ENCODE data around the gene FHOD3.
"Not testable (repeated sequence)": the region's sequence is repeated elsewhere in the genome, so short reads cannot be mapped to it uniquely, and the experiment has no call there.

Gene FHOD3

DNA sequence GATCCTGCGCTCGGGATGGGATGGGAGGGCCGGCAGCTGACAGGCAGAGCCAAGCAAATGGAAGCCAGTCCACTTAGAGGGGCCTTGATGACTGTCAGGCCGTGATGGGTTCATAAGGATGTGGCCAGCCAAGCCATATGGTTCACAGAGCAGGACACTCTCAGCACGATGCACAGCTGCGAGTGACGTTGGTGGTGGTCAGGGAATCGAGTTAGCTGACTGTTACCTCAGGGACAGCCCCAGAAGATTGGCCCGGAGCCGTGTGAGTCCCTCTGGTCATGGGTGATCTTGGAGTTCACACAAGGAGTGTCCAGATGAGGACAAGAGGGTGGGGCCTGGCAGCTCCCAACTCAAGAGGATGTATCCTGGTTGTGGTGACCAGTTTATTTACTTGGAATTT, 461.1 kb downstream of the FHOD3 start:
- DNase-seq = no peak

DNA sequence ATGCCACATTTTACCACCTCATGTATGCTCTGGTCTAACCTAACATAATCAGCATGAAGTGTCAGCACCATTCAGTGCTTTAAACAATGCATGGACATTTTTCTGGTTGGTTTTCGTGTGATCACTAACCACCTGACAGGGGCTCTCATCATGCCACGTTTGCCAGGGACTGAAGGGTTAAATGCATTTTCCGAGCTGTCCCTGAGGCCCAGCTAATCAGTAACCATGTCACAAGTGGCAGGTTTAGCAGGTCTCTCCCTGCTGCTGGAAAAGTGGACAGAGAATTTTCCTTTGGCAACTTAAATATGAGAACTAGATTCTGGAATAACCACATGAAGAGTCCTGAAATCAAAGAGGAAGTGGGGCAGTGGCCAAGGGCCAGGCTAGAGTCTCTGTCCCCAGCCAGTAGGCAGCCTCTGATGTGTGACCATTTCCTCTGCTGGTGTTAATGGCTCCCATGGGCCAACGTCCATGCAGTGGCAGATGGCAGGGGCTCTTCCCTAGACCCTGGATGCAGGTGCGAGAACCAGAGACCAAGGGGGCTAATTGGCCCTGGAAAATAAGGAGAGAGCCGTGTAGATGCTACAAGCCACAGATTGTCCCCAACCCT, 461.8 kb downstream of the FHOD3 start:
- no peak for DNase-seq

DNA sequence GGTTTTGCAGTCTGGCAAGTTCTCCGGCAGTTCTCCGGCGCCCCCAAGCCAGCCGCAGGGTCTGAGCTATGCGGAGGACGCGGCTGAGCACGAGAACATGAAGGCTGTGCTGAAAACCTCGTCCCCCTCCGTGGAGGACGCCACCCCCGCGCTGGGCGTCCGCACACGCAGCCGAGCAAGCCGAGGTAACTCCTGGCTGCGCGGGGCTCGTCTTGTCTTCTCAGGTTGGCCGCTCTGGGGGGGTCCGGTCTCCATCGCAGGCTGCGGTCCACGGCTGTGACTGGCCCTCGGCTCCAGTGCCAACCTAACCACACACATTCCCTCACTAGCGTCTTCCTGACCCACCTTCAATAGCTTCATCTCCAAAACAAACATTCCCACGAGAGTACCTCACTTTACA, 463.1 kb downstream of the FHOD3 start:
- no peak for DNase-seq

DNA sequence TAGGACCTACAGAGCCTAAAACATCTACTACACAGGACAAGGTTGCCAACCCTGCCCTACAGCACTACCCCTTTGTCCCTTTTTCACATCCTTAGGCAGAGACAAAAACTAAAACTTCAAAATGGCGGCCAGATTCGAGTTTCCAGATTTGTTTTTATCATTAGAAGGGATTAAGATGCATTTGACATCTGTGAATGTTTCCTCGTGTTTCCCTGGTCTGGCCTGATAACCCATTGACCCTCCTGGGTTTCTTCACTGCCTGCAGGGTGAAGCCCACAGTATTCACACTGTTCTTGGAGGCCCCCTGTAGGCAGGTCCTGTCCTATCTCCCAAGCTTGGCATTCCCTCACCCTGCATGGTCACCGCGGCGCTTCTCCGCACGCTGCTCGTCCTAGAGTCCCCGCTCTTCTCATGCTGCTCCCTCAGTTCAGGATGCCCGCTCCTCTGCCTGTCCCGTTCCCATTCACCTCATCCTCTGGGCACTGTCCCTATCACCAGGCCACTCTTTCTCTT, 463.7 kb downstream of the FHOD3 start:
- DNase-seq = no peak

GRCh38 chr18:36762074-36762473, 464.6 kb downstream of the FHOD3 start:
- DNase-seq = no peak

DNA sequence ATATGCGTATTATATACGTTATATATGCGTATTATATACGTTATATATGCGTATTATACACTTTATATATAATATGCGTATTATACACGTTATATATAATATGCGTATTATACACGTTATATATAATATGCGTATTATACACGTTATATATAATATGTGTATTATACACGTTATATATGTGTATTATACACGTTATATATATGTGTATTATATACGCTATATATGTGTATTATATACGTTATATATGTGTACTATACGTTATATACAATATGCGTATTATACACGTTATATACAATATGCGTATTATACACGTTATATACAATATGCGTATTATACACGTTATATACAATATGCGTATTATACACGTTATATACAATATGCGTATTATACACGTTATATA, 465.5 kb downstream of the FHOD3 start:
- DNase-seq = not testable (repeated sequence)

DNA sequence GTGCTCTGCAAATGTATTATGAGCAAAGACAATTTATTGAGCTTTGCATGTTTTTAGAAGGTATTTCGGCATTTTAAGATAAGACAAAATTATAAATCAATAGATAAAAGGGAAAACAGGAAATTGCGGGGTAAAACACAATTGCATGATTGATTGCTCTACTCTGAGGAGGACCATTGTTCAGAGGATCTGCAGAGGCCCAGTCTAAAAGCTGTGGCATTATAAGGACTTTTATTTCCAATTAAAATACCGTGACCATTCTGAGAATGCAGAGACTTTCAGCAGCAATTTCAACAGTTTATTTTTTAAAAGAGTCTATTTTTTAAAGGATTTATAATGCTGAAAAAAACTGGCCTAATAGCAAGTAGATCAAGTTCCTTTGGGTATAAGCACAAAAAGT, 469.3 kb downstream of the FHOD3 start:
- no peak for DNase-seq

- DNase-seq = no peak
Measured at GRCh38 chr18:36769172-36769571, 471.7 kb downstream of the FHOD3 start.

- no peak for DNase-seq
Measured at GRCh38 chr18:36769611-36770314, 472.2 kb downstream of the FHOD3 start.

- DNase-seq = no peak
Measured at GRCh38 chr18:36770315-36770946, 472.9 kb downstream of the FHOD3 start.

GRCh38 chr18:36771245-36771644, 473.7 kb downstream of the FHOD3 start:
- no peak for DNase-seq

DNA sequence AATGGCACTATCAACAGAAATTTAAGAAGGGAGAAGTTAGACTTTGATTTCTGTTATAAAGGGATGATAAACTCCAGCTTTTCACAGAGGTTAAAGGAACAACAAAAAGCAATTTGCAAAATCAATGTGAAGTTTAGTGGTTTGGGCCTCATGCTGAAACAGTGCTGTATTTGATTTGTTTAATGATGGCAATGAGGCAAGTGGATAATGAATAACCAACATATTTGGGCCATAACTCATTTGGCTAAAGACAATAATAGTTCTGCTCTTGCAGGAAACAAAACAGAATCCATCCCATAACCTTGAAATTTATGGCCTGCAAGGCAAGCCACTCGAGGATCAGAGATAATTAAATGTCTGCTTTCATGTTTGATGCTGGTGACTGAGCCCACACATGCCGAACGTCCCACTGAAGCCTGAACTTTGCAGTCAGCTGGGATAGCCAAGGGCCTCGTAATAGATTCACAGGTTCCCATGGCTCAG, 474.8 kb downstream of the FHOD3 start:
- DNase-seq = peak; percentile 56

DNA sequence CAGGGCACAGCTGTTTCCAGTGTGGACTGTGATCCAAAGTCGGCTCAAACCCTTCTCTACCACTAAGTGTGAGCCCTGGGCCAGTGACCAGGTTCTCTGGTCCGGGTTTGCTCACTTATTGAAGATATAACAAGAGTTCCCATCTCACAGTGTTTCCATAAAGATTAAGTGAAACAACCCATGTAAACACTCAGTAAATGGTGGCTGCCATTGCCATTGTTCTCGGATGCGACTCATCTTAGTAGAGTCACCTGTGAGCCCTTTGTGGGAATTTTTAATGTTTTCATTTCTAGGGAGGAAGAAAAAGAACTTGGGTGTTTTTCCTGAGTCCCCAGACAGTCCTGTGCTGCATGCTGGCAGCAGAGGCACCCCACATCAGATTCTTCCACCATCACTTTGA, 477.9 kb downstream of the FHOD3 start:
- no peak for DNase-seq

- no peak for DNase-seq
Measured at GRCh38 chr18:36776650-36777049, 479.1 kb downstream of the FHOD3 start.

GRCh38 chr18:36777566-36777965, 480.1 kb downstream of the FHOD3 start:
- no peak for DNase-seq

DNA sequence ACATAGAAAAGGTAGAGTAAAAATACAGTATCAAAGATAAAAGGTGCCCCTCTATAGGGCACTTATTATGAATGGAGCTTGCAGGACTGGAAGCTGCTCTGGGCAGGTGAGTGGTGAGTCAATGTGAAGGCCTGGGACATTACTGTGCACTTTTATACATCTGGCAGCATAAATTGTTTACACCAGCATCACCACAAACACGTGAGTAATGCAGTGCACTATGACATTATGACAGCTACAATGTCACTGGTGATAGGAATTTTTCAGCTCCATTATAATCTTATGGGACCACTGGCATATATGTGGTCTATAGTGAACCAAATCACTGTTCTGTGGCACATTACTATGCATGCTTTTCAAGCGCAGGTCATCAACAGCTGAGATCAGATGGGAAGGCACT, 483.2 kb downstream of the FHOD3 start:
- no peak for DNase-seq

DNA sequence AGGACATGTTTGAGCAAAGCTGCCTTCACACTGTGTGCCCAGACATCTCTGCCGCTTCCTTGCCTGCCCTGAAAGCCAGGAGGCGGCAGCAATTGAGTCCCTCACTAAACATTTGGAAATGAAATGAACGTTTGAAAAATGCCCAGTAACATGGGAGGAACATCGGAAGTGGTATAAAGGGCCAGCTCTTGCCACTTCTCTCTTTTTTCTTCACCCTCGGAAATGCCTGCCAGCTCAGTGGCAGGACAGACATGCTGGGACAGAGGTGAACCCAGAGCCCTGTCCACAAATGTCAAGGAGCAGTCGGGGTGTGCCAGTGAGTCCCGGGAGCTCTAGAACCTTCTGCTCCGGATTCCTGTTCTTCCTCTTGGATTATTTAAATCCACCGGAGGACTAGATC, 485.2 kb downstream of the FHOD3 start:
- DNase-seq = no peak

GRCh38 chr18:36783792-36784191, 486.3 kb downstream of the FHOD3 start:
- DNase-seq = no peak

DNA sequence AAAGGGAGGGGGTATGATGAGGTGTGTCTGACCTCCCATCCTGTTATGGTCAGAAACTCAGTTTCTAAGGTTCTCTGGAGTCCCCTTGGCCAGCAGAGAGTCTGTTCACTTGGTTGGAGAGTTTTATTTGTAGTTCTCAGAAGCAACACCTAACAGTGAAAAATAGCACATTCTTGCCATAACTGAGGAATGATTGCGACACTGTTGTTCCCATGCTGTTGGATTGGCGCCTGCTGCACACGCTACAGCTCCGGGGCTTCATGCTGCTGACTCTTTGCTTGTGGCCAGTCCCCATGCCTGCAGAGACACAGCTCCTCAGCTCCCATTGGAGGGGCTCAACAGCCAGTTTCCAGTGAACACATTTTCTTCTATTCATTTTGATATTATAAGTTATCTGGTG, 489.2 kb downstream of the FHOD3 start:
- peak; percentile 84 for DNase-seq

DNA sequence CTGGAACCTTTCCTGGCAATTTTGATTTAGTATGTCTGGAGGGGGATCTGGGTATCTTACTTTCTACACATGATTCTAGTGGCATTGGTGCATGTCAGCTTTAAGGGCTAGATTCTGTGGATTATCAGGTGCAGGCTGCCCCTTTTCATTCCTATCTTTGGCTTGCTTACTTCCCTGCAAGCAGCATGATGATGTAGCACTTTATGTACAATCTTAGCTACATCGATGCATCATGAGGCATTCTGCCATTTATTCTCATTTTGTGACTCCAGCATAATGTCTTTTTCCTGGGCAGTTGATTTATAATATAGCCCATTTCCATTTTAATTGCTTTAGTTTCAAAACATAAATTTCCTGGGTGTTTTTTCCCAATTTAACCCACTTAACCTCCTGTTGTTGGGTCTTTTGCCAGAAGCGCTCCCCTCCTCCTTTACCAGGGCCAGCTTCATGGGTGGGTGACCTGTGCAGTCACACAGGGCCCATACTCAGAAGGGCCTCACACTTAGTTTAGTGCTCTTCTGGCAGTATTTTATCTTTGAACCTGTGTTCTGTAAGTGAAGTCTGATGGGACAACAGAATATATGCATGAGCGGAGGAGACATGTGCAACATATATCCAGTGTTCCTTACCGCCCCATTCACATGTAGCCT, 495.2 kb downstream of the FHOD3 start:
- no peak for DNase-seq

- no peak for DNase-seq
Measured at GRCh38 chr18:36798738-36799473, 501.4 kb downstream of the FHOD3 start.

DNA sequence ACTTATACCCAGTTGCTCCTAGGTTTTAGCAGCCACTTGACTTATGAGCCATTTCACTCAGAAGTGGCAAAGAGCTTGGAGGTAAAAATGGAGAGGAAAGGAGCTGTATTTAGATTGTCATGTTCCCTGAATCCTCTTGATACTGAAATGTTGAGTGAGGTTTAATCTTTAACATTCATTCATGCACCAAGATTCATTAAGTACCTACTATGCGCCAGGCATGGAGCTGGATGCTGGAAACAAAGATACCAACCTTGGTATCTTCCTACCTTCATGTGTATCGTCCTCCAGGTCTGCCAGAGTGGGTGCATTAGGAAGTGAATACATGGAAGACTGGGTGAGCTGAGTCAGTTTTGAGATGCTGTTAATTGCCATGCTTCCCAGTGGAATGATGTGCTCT, 507.6 kb downstream of the FHOD3 start:
- DNase-seq = no peak

- DNase-seq = peak; percentile 93
Measured at GRCh38 chr18:36808681-36809080, 511.2 kb downstream of the FHOD3 start.

Data from fibroblast of skin of abdomen (primary cell).